Measurements from ENCODE around the gene GPLD1.
A peak's percentile ranks its signal among the peaks of the same experiment; 100 is the strongest.

Gene GPLD1

GRCh38 chr6:24497254-24497970 lies 8.0 kb upstream of the GPLD1 start:
- no peak for DNase-seq

- DNase-seq: peak; percentile 61
Observed at GRCh38 chr6:24494821-24495795, 5.7 kb upstream of the GPLD1 start, which contains the start of gene ALDH5A1. Gene ALDH5A1, plus strand, starts transcription at chr6:24494969. Its CDS starts 28 bp downstream, at chr6:24494997.

- no peak for DNase-seq
Observed at GRCh38 chr6:24493945-24494820, 4.8 kb upstream of the GPLD1 start.

- no peak for DNase-seq
Observed at GRCh38 chr6:24492475-24492874, 3.1 kb upstream of the GPLD1 start.

- no peak for DNase-seq
Observed at GRCh38 chr6:24490948-24491347, 1.6 kb upstream of the GPLD1 start.

GRCh38 chr6:24489881-24490280 lies 503 bp upstream of the GPLD1 start:
- DNase-seq: no peak

GRCh38 chr6:24486065-24486464 lies 3.3 kb downstream of the GPLD1 start:
- DNase-seq: no peak

GRCh38 chr6:24484657-24485323 lies 4.6 kb downstream of the GPLD1 start:
- DNase-seq: no peak

GRCh38 chr6:24481449-24481848 lies 7.9 kb downstream of the GPLD1 start:
- no peak for DNase-seq

GRCh38 chr6:24480705-24481104 lies 8.7 kb downstream of the GPLD1 start:
- DNase-seq: no peak

- DNase-seq: no peak
Observed at GRCh38 chr6:24478903-24479302, 10.5 kb downstream of the GPLD1 start.

- no peak for DNase-seq
Observed at GRCh38 chr6:24477070-24477469, 12.3 kb downstream of the GPLD1 start.

- DNase-seq: no peak
Observed at GRCh38 chr6:24476631-24477030, 12.7 kb downstream of the GPLD1 start.

- no peak for DNase-seq
Observed at GRCh38 chr6:24472181-24472580, 17.2 kb downstream of the GPLD1 start.

GRCh38 chr6:24469811-24470210 lies 19.6 kb downstream of the GPLD1 start:
- DNase-seq: no peak

GRCh38 chr6:24464253-24465038 lies 24.9 kb downstream of the GPLD1 start:
- no peak for DNase-seq

- no peak for DNase-seq
Observed at GRCh38 chr6:24460966-24461365, 28.4 kb downstream of the GPLD1 start.

GRCh38 chr6:24458941-24459340 lies 30.4 kb downstream of the GPLD1 start:
- no peak for DNase-seq

- DNase-seq: no peak
Observed at GRCh38 chr6:24458134-24458533, 31.2 kb downstream of the GPLD1 start.

GRCh38 chr6:24455061-24455460 lies 34.3 kb downstream of the GPLD1 start:
- no peak for DNase-seq

- no peak for DNase-seq
Observed at GRCh38 chr6:24454452-24454851, 34.9 kb downstream of the GPLD1 start.

GRCh38 chr6:24453921-24454320 lies 35.5 kb downstream of the GPLD1 start:
- no peak for DNase-seq
